Measurements from ENCODE around the gene RAB13.
"Not testable (repeated sequence)": the region's sequence is repeated elsewhere in the genome, so short reads cannot be mapped to it uniquely, and the experiment has no call there.

Gene RAB13

DNA sequence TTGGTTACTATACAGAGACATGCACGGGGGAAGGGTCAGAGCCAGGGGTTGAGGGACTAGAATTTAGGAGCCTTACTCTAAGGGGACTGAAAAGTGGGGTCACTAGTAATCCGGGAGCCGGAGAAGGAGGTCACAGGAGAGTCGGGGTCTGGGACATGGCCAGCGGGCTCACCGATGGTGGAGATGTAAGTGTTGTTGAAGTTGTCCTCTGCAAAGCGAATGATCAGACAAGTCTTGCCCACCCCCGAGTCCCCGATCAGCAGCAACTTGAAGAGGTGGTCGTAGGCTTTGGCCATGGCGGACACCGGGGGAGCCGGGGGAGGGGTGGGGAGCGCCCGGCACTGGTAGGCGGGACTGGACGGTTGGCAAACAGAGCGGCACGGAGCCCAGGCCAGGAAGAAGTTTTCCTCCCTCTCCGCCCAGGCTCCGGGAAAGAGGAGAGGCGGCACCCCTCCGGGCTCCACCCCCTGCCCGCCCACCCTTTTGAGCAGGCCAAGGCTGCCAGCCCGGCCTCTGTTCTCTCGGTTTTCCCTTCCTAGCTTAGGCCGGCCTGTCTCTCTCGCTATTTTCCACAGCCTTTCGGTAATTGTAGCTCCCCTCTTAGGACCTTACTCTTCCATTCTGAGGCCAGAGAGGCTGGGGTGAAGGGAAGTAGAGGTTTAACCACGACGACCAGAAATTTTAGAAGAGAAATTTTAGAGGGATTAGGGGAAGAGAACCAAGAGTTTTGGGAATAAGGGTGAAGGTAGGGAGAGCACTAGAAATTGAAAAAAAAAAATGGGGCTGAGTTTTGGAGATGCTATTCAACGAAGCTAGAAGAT, at the start of gene RAB13:
RAB13 (minus strand) TSS at position 399 of the 821 bp plus-strand sequence; CDS start at position 296, 103 bp downstream.
- DNase-seq (ENCODE audit: low spot score) = peak; percentile 87

DNA sequence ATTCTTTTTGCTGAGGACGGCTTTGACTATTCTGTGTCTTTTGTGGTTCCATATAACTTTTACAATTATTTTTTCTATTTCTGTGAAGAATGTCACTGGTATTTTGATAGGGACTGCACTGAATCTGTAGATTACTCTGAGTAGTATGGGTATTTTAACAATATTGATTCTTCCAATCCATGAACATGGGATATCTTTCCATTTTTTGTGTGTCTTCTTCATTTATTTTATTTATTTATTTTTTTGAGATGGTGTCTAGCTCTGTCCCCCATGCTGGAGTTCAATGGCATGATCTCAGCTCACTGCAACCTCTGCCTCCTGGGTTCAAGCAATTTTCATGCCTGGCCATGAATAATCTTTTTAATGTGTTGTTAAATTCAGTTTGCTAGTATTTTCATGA, 47.6 kb upstream of the RAB13 start:
- DNase-seq (ENCODE audit: low spot score) = not testable (repeated sequence)

DNA sequence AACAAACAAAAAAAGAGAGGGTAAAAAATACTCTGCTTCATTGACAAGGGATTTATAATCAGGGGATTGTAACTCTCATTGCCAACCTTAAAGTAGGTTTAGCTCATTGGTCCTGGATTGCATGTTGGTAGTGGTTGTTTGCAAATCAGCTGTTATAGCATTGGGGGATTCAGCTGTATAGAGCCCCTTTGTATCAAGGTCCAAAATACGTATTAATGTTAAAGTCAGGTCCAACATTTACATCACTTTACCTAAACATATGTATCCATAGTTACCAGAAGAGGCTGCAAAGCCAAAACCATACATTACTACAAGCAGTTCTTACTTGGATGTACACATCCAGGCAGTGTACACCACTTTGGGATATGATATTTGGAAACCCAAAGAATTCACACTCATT, 33.8 kb upstream of the RAB13 start:
- no peak for DNase-seq (ENCODE audit: low spot score)

DNA sequence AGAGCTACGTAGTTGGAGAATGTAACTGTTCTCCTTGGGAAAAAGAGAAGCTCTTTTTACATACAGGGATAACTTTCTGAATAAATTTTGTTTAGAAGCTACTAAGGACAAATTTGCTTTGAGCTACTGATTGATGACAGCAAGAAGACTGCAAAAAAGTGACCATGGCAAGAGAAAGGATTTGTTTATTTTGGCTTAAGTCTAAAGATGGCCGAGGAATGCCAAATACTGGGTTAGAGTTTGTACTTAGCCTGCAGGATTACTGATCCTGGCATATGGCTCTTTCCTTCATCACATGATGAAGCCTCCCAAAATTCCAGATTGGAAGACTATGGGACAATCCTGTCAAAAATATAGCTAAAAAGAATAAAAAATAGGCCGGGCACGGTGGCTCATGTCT, 33.1 kb upstream of the RAB13 start:
- DNase-seq (ENCODE audit: low spot score) = no peak

DNA sequence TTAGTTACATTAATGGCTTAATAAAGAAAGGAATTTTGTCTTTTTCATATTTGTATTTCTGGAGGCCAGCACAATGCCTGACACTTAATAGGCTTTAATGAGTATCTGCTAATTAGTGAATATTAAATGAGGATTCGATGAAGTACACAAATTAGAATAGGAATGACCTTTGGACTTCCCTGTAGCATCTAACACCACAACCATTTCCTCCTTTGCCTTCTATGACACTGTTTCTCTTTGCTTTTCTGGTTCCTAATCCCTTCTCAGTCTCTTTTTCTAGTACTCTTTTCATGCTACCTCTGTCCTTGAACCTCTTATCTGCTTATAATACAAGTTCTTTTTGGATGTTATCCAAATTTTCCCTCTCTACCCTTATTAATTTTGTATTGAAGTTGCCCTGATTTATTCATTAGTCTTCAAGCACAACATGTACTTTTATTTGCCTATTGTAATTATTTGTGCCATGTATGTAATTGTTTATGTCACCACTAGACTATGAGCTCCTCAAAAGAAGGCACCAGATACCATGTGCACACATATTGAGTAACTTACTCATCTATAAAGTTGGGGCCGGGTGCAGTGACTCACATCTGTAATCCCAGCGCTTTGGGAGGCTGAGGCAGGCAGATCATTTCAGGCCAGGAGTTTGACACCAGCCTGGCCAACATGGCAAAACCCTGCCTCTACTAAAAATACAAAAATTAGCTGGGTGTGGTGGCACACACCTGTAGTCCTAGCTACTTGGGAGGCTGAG, 28.2 kb upstream of the RAB13 start:
- DNase-seq (ENCODE audit: low spot score) = no peak

DNA sequence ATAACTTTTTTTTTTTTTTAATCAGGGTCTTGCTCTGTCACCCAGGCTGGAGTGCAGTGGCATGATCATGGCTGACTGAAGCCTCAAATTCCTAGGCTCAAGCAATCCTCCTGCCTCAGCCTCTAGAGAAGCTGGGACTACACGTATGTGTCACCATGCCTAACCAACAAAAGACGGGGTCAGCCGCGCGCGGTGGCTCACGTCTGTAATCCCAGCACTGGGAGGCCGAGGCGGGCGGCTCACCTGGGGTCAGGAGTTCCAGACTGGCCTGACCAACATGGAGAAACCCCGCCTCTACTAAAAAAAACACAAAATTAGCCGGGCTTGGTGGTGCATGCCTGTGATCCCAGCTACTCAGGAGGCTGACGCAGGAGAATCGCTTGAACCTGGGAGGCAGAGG, 26.4 kb upstream of the RAB13 start:
- DNase-seq (ENCODE audit: low spot score) = not testable (repeated sequence)

DNA sequence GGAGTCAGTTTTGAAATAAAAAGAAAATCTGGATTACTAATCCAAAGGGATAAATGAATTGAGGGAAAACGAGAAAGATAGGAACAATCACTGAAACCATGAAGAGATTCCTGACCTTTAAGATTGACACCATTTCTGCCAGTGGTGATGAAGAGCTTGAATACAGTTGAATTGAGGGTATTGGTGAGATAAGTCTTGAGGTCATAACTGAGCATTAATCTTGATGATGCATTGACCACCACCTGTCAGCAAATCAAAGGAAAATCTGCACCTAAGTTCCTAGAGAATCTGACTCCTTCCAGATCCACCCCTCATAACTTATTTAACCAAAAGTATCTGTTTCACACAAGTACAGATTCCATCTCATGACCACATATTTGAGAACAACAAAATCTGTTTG, 26.0 kb upstream of the RAB13 start:
- DNase-seq (ENCODE audit: low spot score) = no peak

DNA sequence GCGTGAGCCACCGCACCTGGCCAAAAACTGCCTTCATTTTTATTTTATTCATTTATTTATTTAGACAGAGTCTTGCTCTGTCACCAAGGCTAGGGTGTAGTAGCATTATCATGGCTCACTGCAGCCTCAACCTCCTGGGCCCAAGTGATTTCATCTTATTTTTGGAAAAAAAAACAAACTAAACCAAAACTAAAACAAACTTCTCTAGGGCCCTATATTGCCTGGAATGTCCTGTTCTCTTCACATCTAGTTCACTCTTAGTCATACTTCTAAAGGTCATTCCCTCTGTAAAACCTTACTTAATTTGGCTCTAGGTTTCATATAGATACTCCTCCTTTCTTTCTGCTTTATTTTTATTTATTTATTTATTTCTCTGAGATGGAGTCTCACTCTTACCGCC, 20.0 kb upstream of the RAB13 start:
- DNase-seq (ENCODE audit: low spot score) = no peak

DNA sequence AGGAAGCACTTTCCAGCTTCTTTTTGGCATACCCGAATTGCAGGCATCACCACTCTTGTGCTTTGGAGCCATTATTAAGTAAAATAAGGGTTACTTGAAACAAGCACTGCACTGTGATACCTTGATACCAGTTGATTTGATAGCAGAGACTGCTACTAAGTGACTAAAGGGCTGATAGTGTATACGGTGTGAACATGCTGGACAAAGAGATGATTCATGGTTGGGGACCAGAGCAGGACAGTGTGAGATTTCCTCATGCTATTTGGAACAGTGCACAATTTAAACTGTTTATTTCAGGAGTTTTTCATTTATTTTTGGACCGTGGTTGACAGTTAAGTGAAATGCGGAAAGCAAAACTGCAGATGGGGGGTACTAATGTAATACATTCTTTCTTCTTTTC, 14.3 kb upstream of the RAB13 start:
- no peak for DNase-seq (ENCODE audit: low spot score)

DNA sequence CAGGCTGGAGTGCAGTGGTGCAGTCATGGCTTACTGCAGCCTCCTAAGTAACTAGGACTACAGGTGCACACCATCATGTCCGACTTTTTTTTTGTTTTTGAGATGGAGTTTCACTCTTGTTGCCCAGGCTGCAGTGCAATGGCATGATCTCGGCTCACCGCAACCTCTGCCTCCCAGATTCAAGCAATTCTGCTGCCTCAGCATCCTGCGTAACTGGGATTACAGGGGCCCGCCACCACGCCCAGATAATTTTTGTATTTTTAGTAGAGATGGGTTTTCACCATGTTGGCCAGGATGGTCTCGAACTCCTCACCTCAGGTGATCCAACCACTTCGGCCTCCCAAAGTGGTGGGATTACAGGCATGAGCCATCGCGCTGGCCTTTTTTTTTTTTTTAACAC, 10.7 kb upstream of the RAB13 start:
- not testable (repeated sequence) for DNase-seq (ENCODE audit: low spot score)

DNA sequence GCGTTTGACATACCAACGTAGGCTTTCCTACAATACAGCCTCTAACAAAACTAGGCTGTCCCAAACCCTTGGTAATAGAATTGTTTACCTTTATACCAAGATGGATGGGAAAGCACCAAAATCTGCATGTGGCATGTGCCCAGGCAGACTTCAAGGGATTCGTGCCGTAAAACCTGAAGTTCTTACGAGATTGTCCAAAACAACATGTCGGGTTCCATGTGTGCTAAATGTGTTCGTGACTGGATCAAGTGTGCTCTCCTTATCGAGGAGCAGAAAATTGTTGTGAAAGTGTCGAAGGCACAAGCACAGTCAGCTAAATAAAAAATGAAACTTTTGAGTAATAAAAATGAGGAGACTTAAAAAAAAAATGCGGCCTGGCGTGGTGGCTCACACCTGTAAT, 9.5 kb upstream of the RAB13 start:
- no peak for DNase-seq (ENCODE audit: low spot score)

DNA sequence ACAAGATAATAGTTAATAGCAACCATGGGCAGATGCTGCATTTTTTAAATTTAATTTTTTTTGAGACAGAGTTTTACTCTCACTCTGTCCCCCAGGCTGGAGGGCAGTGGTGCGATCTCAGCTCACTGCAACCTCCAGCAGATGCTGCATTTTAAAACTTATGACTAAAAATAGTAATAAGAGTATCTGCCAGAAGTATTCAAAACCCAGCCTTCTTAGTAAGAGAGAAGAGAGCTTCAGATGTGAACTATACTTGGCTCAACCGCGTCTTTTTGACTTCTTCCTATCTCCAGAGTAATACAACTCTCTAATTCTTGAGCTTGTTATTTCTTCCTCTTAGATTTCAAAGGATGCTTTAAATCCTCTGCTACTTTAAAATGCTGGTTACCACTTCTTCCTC, 9.1 kb upstream of the RAB13 start:
- no peak for DNase-seq (ENCODE audit: low spot score)

DNA sequence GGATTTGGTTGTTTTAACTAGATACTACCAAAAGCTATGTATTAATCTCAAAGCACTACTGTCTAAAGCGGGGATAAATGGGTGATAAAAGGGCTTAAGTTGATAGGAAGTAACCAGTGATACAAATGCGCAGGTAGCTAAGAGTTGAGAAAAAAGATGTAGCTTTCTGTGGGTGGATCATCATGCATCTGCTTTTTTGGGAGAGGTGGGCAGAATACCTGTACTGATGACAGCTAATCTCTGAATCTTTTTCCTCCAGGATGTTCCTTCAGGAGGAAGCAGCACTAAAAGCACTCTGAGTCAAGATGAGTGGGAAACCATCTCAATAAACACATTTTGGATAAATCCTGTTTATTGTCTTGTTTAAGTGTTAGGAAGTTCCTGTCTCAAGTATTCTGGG, 5.7 kb upstream of the RAB13 start:
- DNase-seq (ENCODE audit: low spot score) = no peak

DNA sequence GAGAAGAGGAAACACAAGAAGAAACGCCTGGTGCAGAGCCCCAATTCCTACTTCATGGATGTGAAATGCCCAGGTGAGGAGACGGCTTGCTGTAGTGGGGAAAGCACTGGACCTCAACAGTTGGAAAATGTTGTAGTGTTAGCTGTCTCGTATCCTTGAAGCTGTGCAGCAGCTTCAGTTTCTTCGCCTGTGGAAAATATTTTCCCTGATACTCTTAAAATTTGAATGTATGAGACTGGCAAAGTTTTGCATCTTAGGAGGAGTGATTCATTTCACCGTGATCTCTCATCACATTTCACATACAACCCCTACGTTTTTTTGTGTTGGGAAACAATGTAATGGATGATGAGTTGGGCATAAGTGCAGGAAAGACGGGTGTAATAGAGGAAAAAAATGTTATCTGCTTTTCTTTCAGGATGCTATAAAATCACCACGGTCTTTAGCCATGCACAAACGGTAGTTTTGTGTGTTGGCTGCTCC, 5.1 kb upstream of the RAB13 start:
- DNase-seq (ENCODE audit: low spot score) = no peak

DNA sequence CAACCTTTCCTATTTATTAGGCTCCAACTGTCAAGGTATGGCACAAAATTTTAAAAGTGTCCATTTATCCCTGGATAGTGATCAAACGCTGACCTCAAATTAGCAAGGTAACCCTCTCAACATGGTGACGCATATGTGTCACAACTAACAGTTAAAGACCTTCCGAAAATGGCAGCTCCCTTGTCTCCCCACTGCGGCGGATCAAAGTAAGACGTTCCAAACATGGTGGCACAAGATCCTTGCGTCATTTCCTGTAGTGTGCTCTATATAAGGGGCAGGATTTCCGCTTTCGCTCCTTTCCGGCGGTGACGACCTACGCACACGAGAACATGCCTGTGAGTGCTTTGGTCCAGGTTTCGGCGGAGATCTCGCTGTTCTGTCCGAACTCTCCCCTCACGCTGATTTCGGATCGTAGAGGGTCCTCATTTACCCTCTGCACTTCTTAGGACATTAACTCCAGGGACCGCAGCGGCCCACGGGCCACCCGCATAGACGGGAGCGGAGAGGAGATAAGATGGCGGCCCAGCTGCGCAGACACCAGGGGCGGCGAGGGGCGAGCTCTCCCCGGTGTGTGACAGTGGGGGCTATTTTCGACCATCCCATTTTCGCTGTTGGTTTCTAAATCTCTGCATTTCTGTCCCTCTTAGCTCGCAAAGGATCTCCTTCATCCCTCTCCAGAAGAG, 4.5 kb upstream of the RAB13 start, which contains the start of gene RPS27:
RPS27 (plus strand) TSS at position 295 of the 683 bp plus-strand sequence; CDS start at position 330, 35 bp downstream.
- peak; percentile 94 for DNase-seq (ENCODE audit: low spot score)

DNA sequence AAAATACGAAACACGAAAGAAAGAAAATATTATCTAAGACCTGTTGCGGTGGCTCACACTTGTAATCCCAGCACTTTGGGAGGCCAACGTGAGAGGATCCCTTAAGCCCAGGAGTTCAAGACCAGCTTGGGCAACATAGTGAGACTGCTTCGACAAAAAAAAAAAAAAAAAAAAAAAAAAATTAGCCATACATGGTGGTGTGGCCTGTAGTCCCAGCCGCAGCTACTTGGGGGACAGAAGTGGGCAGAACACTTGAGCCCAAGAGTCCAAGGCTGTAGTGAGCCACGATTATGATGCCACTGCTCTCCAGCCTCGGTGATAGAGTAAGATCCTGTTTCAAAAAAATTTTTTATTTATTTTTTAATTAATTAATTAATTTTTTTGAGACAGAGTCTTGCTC, 1.5 kb upstream of the RAB13 start:
- DNase-seq (ENCODE audit: low spot score) = no peak

DNA sequence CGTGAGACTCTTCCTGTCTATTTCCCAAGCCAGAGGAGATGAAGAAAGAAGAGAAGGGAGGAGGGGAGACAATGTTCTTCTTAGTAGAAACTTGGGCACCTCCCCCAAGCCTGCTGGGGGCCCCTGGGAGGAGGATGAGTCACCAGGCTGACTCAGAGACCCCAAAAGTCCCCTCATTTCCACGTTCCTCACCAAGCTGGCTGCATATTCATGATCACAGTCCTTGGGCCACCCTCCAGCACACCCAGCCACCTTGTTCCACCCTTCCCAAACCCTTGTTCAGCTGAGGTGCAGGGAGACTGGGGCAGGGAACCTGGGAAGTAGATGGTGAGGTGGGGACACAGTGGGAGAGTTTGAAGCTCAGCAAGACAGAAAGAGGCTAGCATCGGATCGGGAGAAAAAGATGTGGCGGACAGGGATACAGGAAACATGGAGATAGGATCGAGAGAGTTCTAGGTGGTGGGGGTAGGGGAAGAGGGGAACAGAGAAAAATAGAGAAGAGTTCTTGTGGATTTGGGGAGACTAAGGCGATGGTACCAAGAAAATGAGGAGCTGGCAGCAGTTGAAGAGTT, 712 bp downstream of the RAB13 start:
- DNase-seq (ENCODE audit: low spot score) = no peak

DNA sequence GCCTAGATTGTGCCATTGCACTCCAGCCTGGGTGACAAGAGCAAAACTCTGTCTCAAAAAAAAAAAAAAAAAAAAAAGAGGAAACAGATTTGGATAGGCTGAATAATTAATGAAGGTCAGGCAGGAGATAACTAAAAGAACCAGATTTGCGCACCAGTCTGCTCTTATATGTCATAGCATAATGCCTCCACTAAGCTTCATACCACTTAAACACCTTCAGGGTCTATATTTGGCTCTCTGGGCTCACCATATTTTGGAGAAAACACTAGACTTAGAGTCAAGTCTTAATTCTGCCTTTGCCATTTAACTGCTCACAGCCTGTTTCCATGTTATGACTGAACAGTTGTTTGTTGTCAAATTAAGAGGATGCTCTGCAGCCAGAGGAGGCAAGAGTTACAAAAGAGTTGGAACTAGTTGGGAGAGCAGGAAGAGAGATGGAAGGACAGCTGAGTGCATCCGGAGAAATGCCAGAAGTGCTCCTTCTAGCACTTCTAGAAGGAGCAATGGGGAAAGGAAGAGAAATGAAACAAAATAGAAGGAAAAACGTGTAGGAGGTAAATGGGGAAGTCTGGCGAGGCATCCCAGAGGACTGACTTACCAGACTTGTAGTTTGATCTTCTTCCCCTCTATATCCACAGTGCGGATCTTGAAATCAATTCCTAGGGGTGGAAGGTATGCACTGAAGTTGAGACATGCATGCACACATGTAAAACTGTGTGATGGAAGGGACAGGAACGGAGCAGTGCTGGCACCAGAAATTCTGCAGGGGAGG, 1.8 kb downstream of the RAB13 start:
- DNase-seq (ENCODE audit: low spot score) = no peak

DNA sequence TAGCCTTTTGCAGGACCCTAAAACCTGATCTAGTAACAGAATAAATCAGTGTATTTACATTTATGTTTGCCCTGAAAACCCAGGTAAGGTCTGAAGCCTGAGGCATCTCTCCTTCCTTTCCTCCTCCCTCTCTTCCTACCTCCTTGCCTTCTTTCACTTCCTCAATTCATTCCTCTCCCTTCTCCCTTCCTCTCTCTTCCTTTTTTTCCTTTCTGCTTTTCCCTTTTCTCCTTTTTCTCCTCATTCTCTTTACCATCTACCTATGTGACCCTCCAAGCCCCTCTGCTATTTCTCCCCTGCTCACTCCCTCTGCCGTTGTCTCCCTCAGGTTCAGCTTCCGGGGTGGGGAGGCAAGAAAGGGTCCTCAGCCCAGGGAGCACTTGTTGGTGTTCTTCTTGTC, 4.4 kb downstream of the RAB13 start:
- DNase-seq (ENCODE audit: low spot score) = not testable (repeated sequence)

DNA sequence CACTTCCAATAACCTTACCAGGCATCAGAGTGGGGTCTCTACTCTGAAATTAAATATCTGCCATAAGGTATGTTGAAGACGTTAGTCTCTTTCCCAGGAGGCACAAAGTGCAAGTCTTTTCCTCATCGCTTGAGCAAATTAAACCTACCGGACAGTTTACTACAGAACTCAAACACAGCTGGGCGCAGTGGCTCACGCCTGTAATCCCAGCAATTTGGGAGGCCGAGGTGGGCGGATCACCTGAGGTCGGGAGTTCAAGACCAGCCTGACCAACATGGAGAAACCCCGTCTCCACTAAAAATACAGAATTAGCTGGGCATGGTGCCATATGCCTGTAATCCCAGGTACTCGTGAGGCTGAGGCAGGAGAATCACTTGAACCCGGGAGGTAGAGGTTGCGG, 7.0 kb downstream of the RAB13 start:
- DNase-seq (ENCODE audit: low spot score) = not testable (repeated sequence)

DNA sequence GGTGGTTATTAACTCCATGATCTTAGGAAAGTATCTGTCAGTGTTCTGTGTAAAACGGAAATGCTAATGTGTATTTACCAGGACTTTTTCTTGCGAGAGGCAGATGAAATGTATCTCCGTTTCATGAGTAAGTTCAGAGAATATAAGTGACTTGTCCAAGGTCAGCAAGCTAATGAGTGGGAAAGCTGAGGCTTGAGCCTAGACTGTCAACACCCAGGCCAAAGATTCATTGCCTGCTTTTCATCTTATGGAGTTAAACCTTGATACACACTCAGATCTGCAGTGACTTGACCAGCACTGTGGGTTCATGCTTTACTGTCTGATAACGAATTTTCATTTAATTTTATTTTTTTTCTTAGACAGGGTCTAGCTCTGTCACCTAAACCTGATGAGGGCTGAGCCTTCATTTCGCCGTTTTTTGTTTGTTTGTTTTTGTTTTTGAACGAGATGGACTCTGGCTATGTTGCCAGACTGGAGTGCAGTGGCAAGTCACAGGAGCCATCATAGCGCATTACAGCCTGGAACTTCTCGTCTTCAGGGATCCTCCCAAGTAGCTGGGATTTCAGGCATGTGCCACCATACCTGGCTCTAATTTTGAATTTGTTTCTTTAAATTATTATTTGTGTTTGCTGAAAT, 7.7 kb downstream of the RAB13 start:
- DNase-seq (ENCODE audit: low spot score) = no peak
